ENCODE results near the gene CD99L2.

Gene CD99L2

DNA sequence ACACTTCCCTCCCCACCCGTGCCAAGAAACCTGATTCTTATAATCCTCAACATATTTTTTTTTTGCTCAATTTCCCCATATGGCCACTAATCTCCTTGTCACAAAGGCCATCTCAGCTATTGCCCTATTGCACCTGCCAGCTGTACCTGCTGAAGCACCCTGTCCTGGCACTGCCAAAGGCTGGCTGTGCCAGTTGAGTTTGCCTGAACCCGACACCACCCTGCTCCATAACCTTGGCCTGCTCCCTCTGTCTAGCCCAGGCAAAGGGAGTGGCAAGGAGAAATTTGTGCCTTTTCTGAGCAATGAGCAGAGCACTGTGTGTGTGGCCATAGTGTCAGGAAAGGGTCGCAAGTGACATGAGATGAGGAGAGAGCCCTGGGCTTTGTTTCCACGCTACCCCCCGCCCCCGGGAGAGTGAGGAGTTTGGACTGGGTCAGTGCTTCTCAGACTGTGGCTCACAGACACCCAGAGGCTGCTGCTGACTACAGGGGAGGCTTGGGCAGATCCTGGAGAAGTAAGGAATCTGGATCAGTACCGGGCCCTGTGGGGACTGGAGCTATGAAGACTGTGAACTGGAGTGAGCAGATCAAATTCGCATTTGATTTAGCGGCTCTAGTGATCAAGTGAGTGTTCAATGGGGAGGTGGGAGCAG is 42.5 kb upstream of the CD99L2 start:
- no peak for ATAC-seq
- no peak for TF ChIP-seq PPARA (CRISPR knock-in tag; IDR thresholded peaks at IDR 0.05; ENCODE audit: borderline replicate concordance)
- TF ChIP-seq ZNF70 (CRISPR knock-in tag; IDR thresholded peaks at IDR 0.05), result no peak
- TF ChIP-seq TOX (CRISPR knock-in tag; IDR thresholded peaks at IDR 0.05; ENCODE audit: borderline replicate concordance), result no peak
- no peak for TF ChIP-seq SNAI2 (CRISPR knock-in tag; IDR thresholded peaks at IDR 0.05)
- no peak for TF ChIP-seq BACH2 (CRISPR knock-in tag; IDR thresholded peaks at IDR 0.05; ENCODE audit: borderline replicate concordance)
- TF ChIP-seq TCF4 (CRISPR knock-in tag; IDR thresholded peaks at IDR 0.05; ENCODE audit: borderline replicate concordance), result no peak
- TF ChIP-seq GLIS3 (CRISPR knock-in tag; IDR thresholded peaks at IDR 0.05), result no peak
- TF ChIP-seq ZFP30 (CRISPR knock-in tag; IDR thresholded peaks at IDR 0.05), result no peak
- TF ChIP-seq CSDC2 (CRISPR knock-in tag; IDR thresholded peaks at IDR 0.05), result no peak
- no peak for TF ChIP-seq TSHZ2 (CRISPR knock-in tag; IDR thresholded peaks at IDR 0.05)
- TF ChIP-seq ESRRG (CRISPR knock-in tag; IDR thresholded peaks at IDR 0.05), result no peak
- TF ChIP-seq ARNTL (CRISPR knock-in tag; IDR thresholded peaks at IDR 0.05; ENCODE audit: borderline replicate concordance, low read depth), result no peak
- TF ChIP-seq RARB (CRISPR knock-in tag; IDR thresholded peaks at IDR 0.05), result no peak

DNA sequence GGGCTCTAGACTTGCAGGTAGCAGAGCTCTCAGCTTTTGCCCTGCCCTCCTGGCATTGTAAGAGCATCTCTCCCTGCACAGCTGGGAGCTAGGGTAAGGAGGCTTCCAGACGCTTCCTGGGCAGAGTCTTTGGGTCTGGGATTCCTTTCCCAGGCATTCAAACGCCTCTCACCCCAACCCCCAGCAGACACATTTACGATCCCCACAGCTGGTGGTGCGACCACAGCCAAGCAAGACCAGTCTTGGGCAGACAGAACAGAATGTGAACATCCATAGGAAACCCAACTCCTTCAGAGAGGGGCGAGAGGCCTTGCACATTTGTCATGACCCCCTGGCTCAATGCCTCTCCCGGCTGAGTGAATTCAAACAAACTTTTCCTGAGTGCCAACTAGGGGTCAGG is 38.1 kb upstream of the CD99L2 start:
- TF ChIP-seq TSHZ2 (CRISPR knock-in tag; IDR thresholded peaks at IDR 0.05), result no peak

GRCh38 chrX:150935467-150935866 is 37.0 kb upstream of the CD99L2 start:
- ATAC-seq, result peak; percentile 92
- TF ChIP-seq ARNTL (CRISPR knock-in tag; IDR thresholded peaks at IDR 0.05; ENCODE audit: borderline replicate concordance, low read depth) (no peak), GLIS3 (CRISPR knock-in tag; IDR thresholded peaks at IDR 0.05) (no peak), ZNF8 (CRISPR knock-in tag; IDR thresholded peaks at IDR 0.05) (no peak), ZFP3 (CRISPR knock-in tag; IDR thresholded peaks at IDR 0.05) (no peak), ISL1 (CRISPR knock-in tag; IDR thresholded peaks at IDR 0.05) (no peak), ESRRG (CRISPR knock-in tag; IDR thresholded peaks at IDR 0.05) (no peak), POU6F1 (CRISPR knock-in tag; IDR thresholded peaks at IDR 0.05; ENCODE audit: borderline replicate concordance, low read depth) (no peak), OSR1 (CRISPR knock-in tag; IDR thresholded peaks at IDR 0.05) (no peak), TOX (CRISPR knock-in tag; IDR thresholded peaks at IDR 0.05; ENCODE audit: borderline replicate concordance) (no peak), ZC3H10 (CRISPR knock-in tag; IDR thresholded peaks at IDR 0.05) (no peak), CSDC2 (CRISPR knock-in tag; IDR thresholded peaks at IDR 0.05) (no peak), SNAI2 (CRISPR knock-in tag; IDR thresholded peaks at IDR 0.05) (no peak), ZFP30 (CRISPR knock-in tag; IDR thresholded peaks at IDR 0.05) (no peak)
- TF ChIP-seq, protein P1, sequence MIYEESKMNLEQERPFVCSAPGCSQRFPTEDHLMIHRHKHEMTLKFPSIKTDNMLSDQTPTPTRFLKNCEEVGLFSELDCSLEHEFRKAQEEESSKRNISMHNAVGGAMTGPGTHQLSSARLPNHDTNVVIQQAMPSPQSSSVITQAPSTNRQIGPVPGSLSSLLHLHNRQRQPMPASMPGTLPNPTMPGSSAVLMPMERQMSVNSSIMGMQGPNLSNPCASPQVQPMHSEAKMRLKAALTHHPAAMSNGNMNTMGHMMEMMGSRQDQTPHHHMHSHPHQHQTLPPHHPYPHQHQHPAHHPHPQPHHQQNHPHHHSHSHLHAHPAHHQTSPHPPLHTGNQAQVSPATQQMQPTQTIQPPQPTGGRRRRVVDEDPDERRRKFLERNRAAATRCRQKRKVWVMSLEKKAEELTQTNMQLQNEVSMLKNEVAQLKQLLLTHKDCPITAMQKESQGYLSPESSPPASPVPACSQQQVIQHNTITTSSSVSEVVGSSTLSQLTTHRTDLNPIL (CRISPR knock-in tag; IDR thresholded peaks at IDR 0.05; ENCODE audit: low read depth), result no peak
- TF ChIP-seq, protein P2, sequence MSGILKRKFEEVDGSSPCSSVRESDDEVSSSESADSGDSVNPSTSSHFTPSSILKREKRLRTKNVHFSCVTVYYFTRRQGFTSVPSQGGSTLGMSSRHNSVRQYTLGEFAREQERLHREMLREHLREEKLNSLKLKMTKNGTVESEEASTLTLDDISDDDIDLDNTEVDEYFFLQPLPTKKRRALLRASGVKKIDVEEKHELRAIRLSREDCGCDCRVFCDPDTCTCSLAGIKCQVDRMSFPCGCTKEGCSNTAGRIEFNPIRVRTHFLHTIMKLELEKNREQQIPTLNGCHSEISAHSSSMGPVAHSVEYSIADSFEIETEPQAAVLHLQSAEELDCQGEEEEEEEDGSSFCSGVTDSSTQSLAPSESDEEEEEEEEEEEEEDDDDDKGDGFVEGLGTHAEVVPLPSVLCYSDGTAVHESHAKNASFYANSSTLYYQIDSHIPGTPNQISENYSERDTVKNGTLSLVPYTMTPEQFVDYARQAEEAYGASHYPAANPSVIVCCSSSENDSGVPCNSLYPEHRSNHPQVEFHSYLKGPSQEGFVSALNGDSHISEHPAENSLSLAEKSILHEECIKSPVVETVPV (CRISPR knock-in tag; IDR thresholded peaks at IDR 0.05), result no peak

More for the DNA sequence above, 38.1 kb upstream of the CD99L2 start:
- ATAC-seq, result no peak
